Fibroblast of lung (primary cell): ENCODE measurements around the gene MRPL57.

Source experiments
- CTCF ChIP-seq, 2 donors: IDR thresholded peaks in 1 of 2; conservative IDR thresholded peaks in 1 of 2; 1 replicate in 1 of 2; 2 replicates in 1 of 2; pipeline ENCODE4 v1.5.1; 2011 to 2012; ENCODE audit warnings: low read length in 2 of 2, control low read depth in 1 of 2, inconsistent platforms in 1 of 2, low read depth in 1 of 2, mild to moderate bottlenecking in 1 of 2
- EZH2 ChIP-seq: IDR thresholded peaks from 2 replicates; pipeline ENCODE4 v1.5.1; 2012; ENCODE audit warnings: low read length, control low read depth, mild to moderate bottlenecking; ENCODE audit errors: missing control alignments

- TF ChIP-seq CTCF (conservative IDR thresholded peaks at IDR 0.05 in 1 of 2, IDR thresholded peaks at IDR 0.05 in 1 of 2; ENCODE audit: low read depth in 1 of 2, low read length in 2 of 2) (no peak), EZH2 (no peak)
These were observed 48.6 kb downstream of the MRPL57 start for GRCh38 chr13:21225082-21225481.
